ENCODE data around the gene CDKN2B.

The CDKN2B gene

DNA sequence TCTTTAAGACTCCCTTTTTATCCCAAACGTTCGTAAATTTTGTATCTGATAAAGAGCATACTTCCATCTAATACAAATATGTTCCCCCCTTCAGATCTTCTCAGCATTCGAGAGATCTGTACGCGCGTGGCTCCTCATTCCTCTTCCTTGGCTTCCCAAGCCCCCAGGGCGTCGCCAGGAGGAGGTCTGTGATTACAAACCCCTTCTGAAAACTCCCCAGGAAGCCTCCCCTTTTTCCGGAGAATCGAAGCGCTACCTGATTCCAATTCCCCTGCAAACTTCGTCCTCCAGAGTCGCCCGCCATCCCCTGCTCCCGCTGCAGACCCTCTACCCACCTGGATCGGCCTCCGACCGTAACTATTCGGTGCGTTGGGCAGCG lies 34.8 kb downstream of the CDKN2B start:
- Histone ChIP-seq H3K4me3 (ENCODE audit: severe bottlenecking) (peak overlapping the region; percentile 94), H3K27ac (ENCODE audit: poor library complexity, severe bottlenecking) (peak overlapping the region; percentile 90), H3K27me3 (ENCODE audit: insufficient read depth, poor library complexity, severe bottlenecking) (no peaks in the 10 kb centered on the region), H3K4me1 (ENCODE audit: insufficient read depth, poor library complexity, severe bottlenecking) (peaks cover 20% of the 10 kb centered on the region), H3K36me3 (ENCODE audit: low read depth) (peaks cover 54% of the 10 kb centered on the region), H3K9me3 (ENCODE audit: severe bottlenecking) (no peaks in the 10 kb centered on the region)
- ATAC-seq (ENCODE audit: low read depth) (peak; percentile 22), DNase-seq (ENCODE audit: low spot score) (no peak)
- TF ChIP-seq, protein P1, sequence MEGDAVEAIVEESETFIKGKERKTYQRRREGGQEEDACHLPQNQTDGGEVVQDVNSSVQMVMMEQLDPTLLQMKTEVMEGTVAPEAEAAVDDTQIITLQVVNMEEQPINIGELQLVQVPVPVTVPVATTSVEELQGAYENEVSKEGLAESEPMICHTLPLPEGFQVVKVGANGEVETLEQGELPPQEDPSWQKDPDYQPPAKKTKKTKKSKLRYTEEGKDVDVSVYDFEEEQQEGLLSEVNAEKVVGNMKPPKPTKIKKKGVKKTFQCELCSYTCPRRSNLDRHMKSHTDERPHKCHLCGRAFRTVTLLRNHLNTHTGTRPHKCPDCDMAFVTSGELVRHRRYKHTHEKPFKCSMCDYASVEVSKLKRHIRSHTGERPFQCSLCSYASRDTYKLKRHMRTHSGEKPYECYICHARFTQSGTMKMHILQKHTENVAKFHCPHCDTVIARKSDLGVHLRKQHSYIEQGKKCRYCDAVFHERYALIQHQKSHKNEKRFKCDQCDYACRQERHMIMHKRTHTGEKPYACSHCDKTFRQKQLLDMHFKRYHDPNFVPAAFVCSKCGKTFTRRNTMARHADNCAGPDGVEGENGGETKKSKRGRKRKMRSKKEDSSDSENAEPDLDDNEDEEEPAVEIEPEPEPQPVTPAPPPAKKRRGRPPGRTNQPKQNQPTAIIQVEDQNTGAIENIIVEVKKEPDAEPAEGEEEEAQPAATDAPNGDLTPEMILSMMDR (IDR thresholded peaks at IDR 0.05; ENCODE audit: poor library complexity, severe bottlenecking) = no peak

DNA sequence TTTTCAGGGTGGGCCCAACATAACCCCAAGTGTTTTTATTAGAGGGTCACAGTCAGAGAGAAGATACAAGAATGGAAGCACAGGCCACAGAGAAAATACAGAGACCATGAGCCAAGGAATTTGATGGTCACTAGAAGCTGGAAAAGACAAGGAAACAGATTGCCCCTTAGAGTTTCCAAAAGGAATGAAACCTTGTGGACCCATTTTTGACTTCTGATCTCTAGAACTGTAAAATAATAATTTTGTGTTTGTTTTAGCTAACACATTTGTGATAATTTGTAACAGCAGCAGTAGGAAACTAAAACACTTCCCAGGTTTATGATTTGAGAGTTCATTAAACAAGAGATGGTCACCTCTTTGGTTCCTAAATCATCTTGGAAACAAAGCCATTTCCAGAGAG lies 36.7 kb downstream of the CDKN2B start:
- TF ChIP-seq, protein P1 (IDR thresholded peaks at IDR 0.05; ENCODE audit: poor library complexity, severe bottlenecking) = no peak
- DNase-seq (ENCODE audit: low spot score) (no peak), ATAC-seq (ENCODE audit: low read depth) (no peak)
- peak overlapping the region; percentile 90 for H3K27ac ChIP-seq (ENCODE audit: poor library complexity, severe bottlenecking)
- no peaks in the 10 kb centered on the region for H3K9me3 ChIP-seq (ENCODE audit: severe bottlenecking)
- H3K27me3 ChIP-seq (ENCODE audit: insufficient read depth, poor library complexity, severe bottlenecking) = no peaks in the 10 kb centered on the region
- peak overlapping the region; percentile 94 for H3K4me3 ChIP-seq (ENCODE audit: severe bottlenecking)
- peaks cover 19% of the 10 kb centered on the region for H3K4me1 ChIP-seq (ENCODE audit: insufficient read depth, poor library complexity, severe bottlenecking)
- H3K36me3 ChIP-seq (ENCODE audit: low read depth) = peaks cover 65% of the 10 kb centered on the region

DNA sequence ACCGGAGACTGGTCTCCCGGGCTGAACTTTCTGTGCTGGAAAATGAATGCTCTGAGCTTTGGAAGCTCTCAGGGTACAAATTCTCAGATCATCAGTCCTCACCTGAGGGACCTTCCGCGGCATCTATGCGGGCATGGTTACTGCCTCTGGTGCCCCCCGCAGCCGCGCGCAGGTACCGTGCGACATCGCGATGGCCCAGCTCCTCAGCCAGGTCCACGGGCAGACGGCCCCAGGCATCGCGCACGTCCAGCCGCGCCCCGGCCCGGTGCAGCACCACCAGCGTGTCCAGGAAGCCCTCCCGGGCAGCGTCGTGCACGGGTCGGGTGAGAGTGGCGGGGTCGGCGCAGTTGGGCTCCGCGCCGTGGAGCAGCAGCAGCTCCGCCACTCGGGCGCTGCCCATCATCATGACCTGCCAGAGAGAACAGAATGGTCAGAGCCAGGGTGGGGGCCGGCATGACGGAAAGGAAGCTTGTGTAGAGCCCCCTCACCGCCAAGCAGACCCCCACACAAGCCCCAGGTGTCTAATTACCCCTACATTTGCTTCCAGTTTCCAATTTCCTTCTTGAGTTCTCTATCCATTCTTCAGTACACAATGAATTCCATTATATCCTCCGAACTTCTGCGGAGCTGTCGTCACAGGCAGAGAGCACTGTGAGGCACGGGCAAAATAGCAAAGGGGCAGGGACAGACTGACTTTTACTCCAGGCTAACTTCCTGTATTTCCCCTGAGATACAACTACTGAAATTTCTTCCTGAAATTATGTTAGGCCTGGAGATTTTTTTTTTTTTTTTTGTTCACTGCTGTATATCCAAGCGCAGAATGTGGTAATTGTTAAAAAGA lies 38.1 kb downstream of the CDKN2B start:
- peaks cover 63% of the 10 kb centered on the region for H3K36me3 ChIP-seq (ENCODE audit: low read depth)

DNA sequence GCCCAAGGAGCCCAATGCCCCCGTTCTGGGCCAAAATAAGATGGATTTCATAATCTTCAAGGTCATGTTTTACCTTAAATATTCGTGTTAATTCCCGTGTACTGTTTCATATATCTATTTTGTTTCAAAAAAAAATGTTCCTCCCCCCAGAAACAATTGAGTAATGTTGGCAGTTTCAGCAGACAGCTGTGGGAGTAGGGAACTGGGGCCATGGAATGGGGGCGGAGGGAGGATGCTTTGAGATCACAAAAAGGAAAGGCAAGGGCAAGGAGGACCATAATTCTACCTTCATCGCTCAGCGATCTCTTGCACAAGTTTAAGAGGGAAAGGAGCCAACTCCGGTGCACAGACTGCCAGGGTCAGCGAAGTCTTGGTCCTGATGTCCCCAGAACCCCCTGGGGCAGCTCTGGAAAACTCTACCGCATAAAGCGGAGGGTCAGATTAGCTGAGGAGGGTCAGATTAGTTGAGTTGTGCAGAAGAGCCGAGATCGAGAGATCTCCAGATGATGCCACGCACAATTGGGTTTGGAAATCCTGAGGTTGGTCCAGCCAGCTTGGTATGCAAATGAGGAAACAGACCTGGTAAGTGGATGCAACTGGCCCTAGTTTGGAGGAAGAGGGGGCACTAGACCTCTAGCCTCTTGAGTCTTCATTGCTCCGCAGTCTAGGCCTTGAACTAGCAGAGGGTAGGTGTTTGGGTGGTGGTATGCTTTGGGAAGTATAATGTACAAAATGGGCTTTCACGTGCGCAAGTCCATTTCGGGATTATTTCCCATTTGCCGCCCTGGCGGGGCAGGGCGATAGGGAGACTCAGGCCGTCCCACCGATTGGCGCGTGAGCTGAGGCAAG lies 38.9 kb downstream of the CDKN2B start:
- Histone ChIP-seq H3K9me3 (ENCODE audit: severe bottlenecking) (no peaks in the 10 kb centered on the region), H3K36me3 (ENCODE audit: low read depth) (peaks cover 63% of the 10 kb centered on the region), H3K27me3 (ENCODE audit: insufficient read depth, poor library complexity, severe bottlenecking) (no peaks in the 10 kb centered on the region), H3K4me3 (ENCODE audit: severe bottlenecking) (no peak overlapping the region), H3K27ac (ENCODE audit: poor library complexity, severe bottlenecking) (no peak overlapping the region), H3K4me1 (ENCODE audit: insufficient read depth, poor library complexity, severe bottlenecking) (peaks cover 10% of the 10 kb centered on the region)
- ATAC-seq (ENCODE audit: low read depth) = no peak
- TF ChIP-seq, protein P1 (IDR thresholded peaks at IDR 0.05; ENCODE audit: poor library complexity, severe bottlenecking) = no peak
- no peak for DNase-seq (ENCODE audit: low spot score)

More for the DNA sequence above, 38.1 kb downstream of the CDKN2B start:
- peaks cover 10% of the 10 kb centered on the region for H3K4me1 ChIP-seq (ENCODE audit: insufficient read depth, poor library complexity, severe bottlenecking)
- H3K4me3 ChIP-seq (ENCODE audit: severe bottlenecking) = no peak overlapping the region
- TF ChIP-seq, protein P1 (IDR thresholded peaks at IDR 0.05; ENCODE audit: poor library complexity, severe bottlenecking) = no peak
- DNase-seq (ENCODE audit: low spot score) (no peak), ATAC-seq (ENCODE audit: low read depth) (no peak)
- H3K27me3 ChIP-seq (ENCODE audit: insufficient read depth, poor library complexity, severe bottlenecking) = no peaks in the 10 kb centered on the region
- H3K27ac ChIP-seq (ENCODE audit: poor library complexity, severe bottlenecking) = peak overlapping the region; percentile 90
- no peaks in the 10 kb centered on the region for H3K9me3 ChIP-seq (ENCODE audit: severe bottlenecking)
